Left ventricle myocardium inferior (tissue), 1 donor: ENCODE data around the gene CRADD. TPM values are rescaled to one million over a fixed set of nuclear protein-coding genes. Genes with fewer than 3 reads are reported as not detected.

ENCODE experiments used
- DNase-seq: peaks from one replicate; pipeline ENCODE4 v3.0.0-alpha.2; 2020
- H3K27ac ChIP-seq: fragments of 200-600 bp; replicated peaks from 2 replicates; pipeline ENCODE4 v1.8.0; 2021
- H3K27me3 ChIP-seq: fragments of 200-600 bp; 2 replicates; pipeline ENCODE4 v1.8.0; 2021; ENCODE audit warnings: low read depth
- H3K36me3 ChIP-seq: fragments of 200-600 bp; 2 replicates; pipeline ENCODE4 v1.8.0; 2021
- H3K4me1 ChIP-seq: fragments of 200-600 bp; 2 replicates; pipeline ENCODE4 v1.8.0; 2021
- H3K4me3 ChIP-seq: fragments of 200-600 bp; 2 replicates; pipeline ENCODE4 v1.8.0; 2021; ENCODE audit warnings: mild to moderate bottlenecking, moderate library complexity
- H3K9me3 ChIP-seq: fragments of 200-600 bp; replicated peaks from 2 replicates; pipeline ENCODE4 v1.8.0; 2021
- CTCF ChIP-seq: fragments of 200-600 bp; IDR thresholded peaks from 2 replicates; pipeline ENCODE4 v1.8.0; 2021; ENCODE audit warnings: antibody characterized with exemption, mild to moderate bottlenecking, borderline replicate concordance
- intact Hi-C: fragments of 100-400 bp; cut with micrococcal nuclease; formaldehyde crosslinking; loops from one replicate; pipeline ENCODE4 v1.11.0; 2022
- total RNA-seq: library from RNA; stranded (reverse); fragmentation: NEBNext Ultra II Directional; extraction: Animal tissue kit (Norgen Biotek cat#: 25700); gene quantifications from one replicate; pipeline ENCODE4 v1.2.1, GENCODE V29; 2021
- donor health status: DM: no; HTN: yes; CAD: no; lungs with severe emphysema.

CRADD gene
- total RNA-seq, 1 donor from 2014 or later: 46.4 TPM

- no peak for DNase-seq
- H3K4me1 ChIP-seq: peaks cover 5% of the 10 kb centered on the region
- H3K27ac ChIP-seq: no peak overlapping the region
- H3K27me3 ChIP-seq: no peaks in the 10 kb centered on the region
- H3K9me3 ChIP-seq: peaks cover 6% of the 10 kb centered on the region
- H3K4me3 ChIP-seq: no peak overlapping the region
- H3K36me3 ChIP-seq: no peaks in the 10 kb centered on the region
- intact Hi-C loops: no loop called here
- no peak for TF ChIP-seq CTCF
Measured at GRCh38 chr12:93669452-93669851, 7.7 kb upstream of the CRADD start.

- intact Hi-C loops: no loop called here
- peaks cover 5% of the 10 kb centered on the region for H3K4me1 ChIP-seq
- peaks cover 6% of the 10 kb centered on the region for H3K9me3 ChIP-seq
- H3K4me3 ChIP-seq: no peak overlapping the region
- H3K27me3 ChIP-seq: no peaks in the 10 kb centered on the region
- no peaks in the 10 kb centered on the region for H3K36me3 ChIP-seq
- no peak for TF ChIP-seq CTCF
- no peak overlapping the region for H3K27ac ChIP-seq
- no peak for DNase-seq
Measured at GRCh38 chr12:93670104-93670503, 7.1 kb upstream of the CRADD start.

- no peak for TF ChIP-seq CTCF
- Histone ChIP-seq H3K4me3 (no peak overlapping the region), H3K4me1 (peaks cover 5% of the 10 kb centered on the region), H3K27ac (no peak overlapping the region), H3K36me3 (no peaks in the 10 kb centered on the region), H3K9me3 (peaks cover 6% of the 10 kb centered on the region), H3K27me3 (no peaks in the 10 kb centered on the region)
- DNase-seq: no peak
- intact Hi-C loops: no loop called here
Measured at GRCh38 chr12:93671044-93671443, 6.1 kb upstream of the CRADD start.

GRCh38 chr12:93673084-93673483 is 4.1 kb upstream of the CRADD start:
- H3K27ac ChIP-seq: no peak overlapping the region
- no peak overlapping the region for H3K4me3 ChIP-seq
- no peaks in the 10 kb centered on the region for H3K27me3 ChIP-seq
- no peak for DNase-seq
- H3K4me1 ChIP-seq: peaks cover 18% of the 10 kb centered on the region
- no peak for TF ChIP-seq CTCF
- intact Hi-C loops: no loop called here
- peaks cover 6% of the 10 kb centered on the region for H3K9me3 ChIP-seq
- H3K36me3 ChIP-seq: no peaks in the 10 kb centered on the region

- H3K9me3 ChIP-seq: peaks cover 2% of the 10 kb centered on the region
- TF ChIP-seq CTCF: no peak
- DNase-seq: no peak
- intact Hi-C loops: no loop called here
- no peak overlapping the region for H3K27ac ChIP-seq
- H3K36me3 ChIP-seq: no peaks in the 10 kb centered on the region
- H3K27me3 ChIP-seq: no peaks in the 10 kb centered on the region
- no peak overlapping the region for H3K4me3 ChIP-seq
- peaks cover 31% of the 10 kb centered on the region for H3K4me1 ChIP-seq
Measured at GRCh38 chr12:93674386-93674785, 2.8 kb upstream of the CRADD start.
